Body of pancreas (tissue), 4 donors: ENCODE measurements around the gene TTLL11. TPM values are rescaled to one million over a fixed set of nuclear protein-coding genes. Genes with fewer than 3 reads are reported as not detected.

Experiments
- ATAC-seq: fragments of 150-250 bp; one replicate; pipeline ENCODE4 v1.9.1; 2016
- DNase-seq, 4 donors: peaks; one replicate each; pipeline ENCODE4 v3.0.0-alpha.2; 2019
- H3K27ac ChIP-seq, 4 donors: fragments of 200-600 bp; sonication (generic); 1 replicate in 3 of 4; 2 replicates in 1 of 4; pipeline versions ENCODE4 v1.5.1 to v1.6.1; 2016 to 2019; ENCODE audit warnings: mild to moderate bottlenecking in 1 of 4, mixed read lengths in 1 of 4, moderate library complexity in 1 of 4
- H3K27me3 ChIP-seq, 2 donors: fragments of 200-600 bp; sonication (generic); one replicate each; pipeline ENCODE4 v1.6.0; 2016; ENCODE audit warnings: mild to moderate bottlenecking in 1 of 2
- H3K36me3 ChIP-seq, 2 donors: fragments of 200-600 bp; sonication (generic); replicated peaks in 1 of 2; 2 replicates each; pipeline ENCODE4 v1.5.1; 2016; ENCODE audit warnings: low read depth in 2 of 2; ENCODE audit not compliant: insufficient read depth in 1 of 2
- H3K4me1 ChIP-seq: fragments of 200-600 bp; sonication (generic); one replicate; pipeline ENCODE4 v1.6.0; 2016
- H3K4me3 ChIP-seq, 2 donors: fragments of 200-600 bp; sonication (generic); 1 replicate in 1 of 2; 2 replicates in 1 of 2; pipeline ENCODE4 v1.5.1; 2016 to 2019
- H3K9me3 ChIP-seq, 3 donors: fragments of 200-600 bp; sonication (generic); 1 replicate in 2 of 3; 2 replicates in 1 of 3; pipeline ENCODE4 v1.5.1; 2016
- POLR2A ChIP-seq, 3 donors: fragments of 450-650 bp; IDR thresholded peaks; one replicate each; pipeline ENCODE4 v1.6.1; 2016; ENCODE audit warnings: antibody characterized with exemption in 3 of 3, mild to moderate bottlenecking in 2 of 3
- WGBS, 2 donors: methylation state at CpG; one replicate each; pipeline ENCODE4 v1.1.5; 2017; 5-methylcytosine and 5-hydroxymethylcytosine counted together
- intact Hi-C: fragments of 100-400 bp; cut with DNase I; formaldehyde crosslinking; loops from one replicate; pipeline ENCODE4 v1.15.1; 2023
- total RNA-seq, 2 donors: library from RNA; depleted of rRNA; stranded (reverse); fragments of >200 nt; gene quantifications; one replicate each; pipeline ENCODE4 v1.1.0, GENCODE V29; 2016
- TF ChIP-seq, protein P1 (sequence below), 7 experiments: fragments of 450-650 bp in 4 of 7; fragments of 200-600 bp in 3 of 7; sonication (generic) in 3 of 7; IDR thresholded peaks; one replicate each; pipeline ENCODE4 v1.5.1; 2016 to 2019; ENCODE audit warnings: antibody characterized with exemption in 7 of 7

Gene TTLL11
- total RNA-seq, 2 donors from 2014 or later, result 14.5 to 16.8 TPM

DNA sequence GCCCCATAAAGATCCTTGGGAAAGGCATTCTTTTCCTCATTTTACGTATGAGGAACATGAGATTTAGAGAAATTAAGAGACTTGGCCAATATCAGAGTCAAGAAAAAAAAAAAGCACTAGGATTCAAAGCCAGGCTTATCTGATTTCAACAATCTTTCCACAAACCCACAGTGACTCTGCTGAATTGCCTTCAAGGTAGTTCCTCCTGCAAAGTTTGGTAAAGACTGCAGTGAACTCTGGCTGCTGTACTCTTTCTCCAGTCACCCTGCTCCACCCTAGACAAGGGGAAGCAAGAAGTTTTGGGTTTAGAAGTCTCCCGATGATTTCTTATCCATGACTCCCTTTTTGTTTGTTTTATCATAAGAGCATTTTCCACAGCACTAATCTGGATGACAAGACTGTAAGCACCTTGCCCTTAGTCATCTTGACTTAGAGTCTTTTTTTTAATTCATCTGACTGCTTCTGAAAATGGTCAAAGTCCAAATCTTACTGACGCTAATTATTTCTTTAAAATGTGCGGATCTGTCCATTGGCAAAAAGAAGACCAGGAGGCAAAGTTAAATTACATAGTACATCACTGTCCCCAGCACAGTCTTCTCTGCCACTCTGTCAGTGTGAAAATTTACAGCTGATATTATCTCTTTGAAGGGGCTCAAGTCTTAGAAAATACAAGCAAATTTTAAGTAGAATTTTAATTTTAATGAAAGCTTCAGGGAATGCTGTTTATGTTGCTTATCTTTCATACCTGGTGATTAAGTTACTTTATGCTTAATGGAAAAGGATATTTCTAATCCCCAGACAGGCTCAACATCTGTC is 180.1 kb downstream of the TTLL11 start:
- intact Hi-C loops, result no loop called here
- H3K9me3 ChIP-seq, result no peaks in the 10 kb centered on the region
- H3K4me3 ChIP-seq, result no peak overlapping the region
- no peak for DNase-seq
- no peak overlapping the region for H3K27ac ChIP-seq
- no peaks in the 10 kb centered on the region for H3K27me3 ChIP-seq
- WGBS, 2 donors, result 53 to 75% methylated on average over 4 of the region's 4 CpGs
- H3K36me3 ChIP-seq, result no peaks in the 10 kb centered on the region
- no peaks in the 10 kb centered on the region for H3K4me1 ChIP-seq
- no peak for TF ChIP-seq POLR2A (IDR thresholded peaks at IDR 0.05)
- TF ChIP-seq, protein P1, sequence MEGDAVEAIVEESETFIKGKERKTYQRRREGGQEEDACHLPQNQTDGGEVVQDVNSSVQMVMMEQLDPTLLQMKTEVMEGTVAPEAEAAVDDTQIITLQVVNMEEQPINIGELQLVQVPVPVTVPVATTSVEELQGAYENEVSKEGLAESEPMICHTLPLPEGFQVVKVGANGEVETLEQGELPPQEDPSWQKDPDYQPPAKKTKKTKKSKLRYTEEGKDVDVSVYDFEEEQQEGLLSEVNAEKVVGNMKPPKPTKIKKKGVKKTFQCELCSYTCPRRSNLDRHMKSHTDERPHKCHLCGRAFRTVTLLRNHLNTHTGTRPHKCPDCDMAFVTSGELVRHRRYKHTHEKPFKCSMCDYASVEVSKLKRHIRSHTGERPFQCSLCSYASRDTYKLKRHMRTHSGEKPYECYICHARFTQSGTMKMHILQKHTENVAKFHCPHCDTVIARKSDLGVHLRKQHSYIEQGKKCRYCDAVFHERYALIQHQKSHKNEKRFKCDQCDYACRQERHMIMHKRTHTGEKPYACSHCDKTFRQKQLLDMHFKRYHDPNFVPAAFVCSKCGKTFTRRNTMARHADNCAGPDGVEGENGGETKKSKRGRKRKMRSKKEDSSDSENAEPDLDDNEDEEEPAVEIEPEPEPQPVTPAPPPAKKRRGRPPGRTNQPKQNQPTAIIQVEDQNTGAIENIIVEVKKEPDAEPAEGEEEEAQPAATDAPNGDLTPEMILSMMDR (IDR thresholded peaks at IDR 0.05), result no peak
- no peak for ATAC-seq

DNA sequence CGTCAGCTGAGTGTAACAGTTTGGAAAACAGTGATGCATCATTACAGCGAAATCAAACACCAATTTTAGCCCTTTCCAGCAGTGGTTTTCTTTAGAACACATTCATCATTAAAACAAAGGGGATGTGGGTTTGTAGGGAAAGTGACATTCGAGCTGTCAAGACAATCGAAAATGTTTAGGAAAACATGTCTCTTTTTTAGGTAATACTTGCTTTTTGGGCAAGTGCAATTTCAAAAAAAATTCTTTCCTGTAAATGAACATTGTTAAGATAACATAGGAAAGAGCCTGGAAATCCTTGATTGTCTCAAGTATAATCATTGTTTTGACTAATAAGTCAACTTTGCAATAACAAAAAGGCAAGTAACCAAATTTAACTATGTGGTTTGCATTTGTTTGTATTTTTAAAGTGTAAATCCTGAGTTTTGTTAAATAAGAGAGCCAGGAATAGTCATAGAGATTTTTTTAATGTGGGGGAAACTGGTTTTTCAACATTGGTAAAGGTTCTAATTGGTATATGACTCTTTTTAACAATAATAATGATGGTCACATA is 182.5 kb downstream of the TTLL11 start:
- Histone ChIP-seq H3K36me3 (no peaks in the 10 kb centered on the region), H3K27me3 (no peaks in the 10 kb centered on the region), H3K4me3 (no peak overlapping the region), H3K27ac (no peak overlapping the region), H3K4me1 (no peaks in the 10 kb centered on the region), H3K9me3 (no peaks in the 10 kb centered on the region)
- ATAC-seq, result no peak
- intact Hi-C loops, result no loop called here
- no peak for DNase-seq
- WGBS, 2 donors, result 75 to 84% methylated on average over 4 of the region's 4 CpGs
- TF ChIP-seq POLR2A (IDR thresholded peaks at IDR 0.05), result no peak
- TF ChIP-seq, protein P1 (IDR thresholded peaks at IDR 0.05), result no peak

DNA sequence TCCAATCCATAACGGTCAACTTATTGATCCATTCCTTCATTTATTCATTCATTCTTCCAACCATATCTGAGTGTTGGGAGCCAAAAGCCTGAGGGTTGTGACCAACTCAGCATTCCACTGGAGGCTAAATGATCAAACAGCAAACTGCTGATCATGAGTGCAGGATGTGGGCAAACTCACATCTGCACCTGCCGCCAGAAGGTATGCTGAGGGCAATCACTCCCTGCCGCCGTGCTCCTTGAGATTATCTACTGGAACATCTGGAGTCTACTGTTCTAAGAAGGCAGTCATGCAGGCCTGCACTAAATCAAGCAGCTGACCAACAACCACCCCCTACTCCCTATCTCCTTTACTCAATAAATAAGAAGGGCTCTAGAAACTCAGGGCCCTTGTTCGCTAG is 184.0 kb downstream of the TTLL11 start:
- ATAC-seq, result no peak
- no peak for TF ChIP-seq POLR2A (IDR thresholded peaks at IDR 0.05)
- TF ChIP-seq, protein P1 (IDR thresholded peaks at IDR 0.05), result no peak
- WGBS, 2 donors, result 74 to 76% methylated on average over 5 of the region's 5 CpGs

DNA sequence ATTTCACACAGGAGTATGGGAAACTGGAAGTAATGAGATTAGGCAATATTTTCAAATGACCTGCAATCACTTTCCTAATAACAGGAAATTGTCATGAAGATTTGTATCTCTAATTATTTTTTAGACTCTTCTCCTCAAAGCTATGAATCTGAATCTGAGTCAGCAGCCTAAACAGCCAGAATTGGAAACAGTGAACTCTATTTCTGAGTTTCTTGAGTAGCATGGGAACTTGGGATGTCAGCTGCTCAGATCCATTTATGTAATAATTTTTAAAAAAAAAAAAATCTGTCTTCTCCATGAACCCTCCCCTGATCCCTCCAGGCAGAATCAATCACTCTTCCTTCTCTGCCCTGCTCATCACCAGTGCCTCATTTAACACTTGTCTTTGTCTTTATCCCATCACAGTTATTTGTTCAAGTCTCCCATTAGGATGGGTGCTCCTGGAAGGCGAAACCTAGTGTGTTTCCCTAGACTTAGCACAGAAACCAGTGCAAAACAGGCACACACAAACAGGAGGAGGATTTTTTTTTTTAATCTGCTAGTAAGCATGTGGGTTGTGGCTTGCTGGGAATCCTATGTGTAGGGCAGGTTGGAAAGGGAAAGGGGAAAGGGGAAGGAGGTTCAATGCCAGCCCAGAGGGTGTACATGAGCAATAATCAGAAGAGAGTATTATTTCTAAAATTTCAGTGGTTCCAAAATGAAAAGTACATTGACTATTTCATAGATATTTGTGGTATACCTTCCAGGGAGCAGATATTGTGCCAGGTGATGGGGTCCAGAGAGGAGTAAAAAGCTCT is 186.8 kb downstream of the TTLL11 start:
- no peak overlapping the region for H3K27ac ChIP-seq
- no peak for TF ChIP-seq POLR2A (IDR thresholded peaks at IDR 0.05)
- TF ChIP-seq, protein P1 (IDR thresholded peaks at IDR 0.05), result no peak
- no peaks in the 10 kb centered on the region for H3K9me3 ChIP-seq
- no peaks in the 10 kb centered on the region for H3K4me1 ChIP-seq
- WGBS, 2 donors, result 90 to 96% methylated on average over 1 of the region's 1 CpG
- DNase-seq (no peak), ATAC-seq (no peak)
- no peak overlapping the region for H3K4me3 ChIP-seq
- no peaks in the 10 kb centered on the region for H3K27me3 ChIP-seq
- intact Hi-C loops, result no loop called here
- H3K36me3 ChIP-seq, result no peaks in the 10 kb centered on the region

More for the DNA sequence above, 184.0 kb downstream of the TTLL11 start:
- Histone ChIP-seq H3K36me3 (no peaks in the 10 kb centered on the region), H3K4me1 (no peaks in the 10 kb centered on the region), H3K9me3 (no peaks in the 10 kb centered on the region), H3K27me3 (no peaks in the 10 kb centered on the region), H3K27ac (no peak overlapping the region), H3K4me3 (no peak overlapping the region)
- intact Hi-C loops, result no loop called here
- DNase-seq, result no peak
